Measurements from ENCODE around the gene TOM1L2.

Gene TOM1L2

DNA sequence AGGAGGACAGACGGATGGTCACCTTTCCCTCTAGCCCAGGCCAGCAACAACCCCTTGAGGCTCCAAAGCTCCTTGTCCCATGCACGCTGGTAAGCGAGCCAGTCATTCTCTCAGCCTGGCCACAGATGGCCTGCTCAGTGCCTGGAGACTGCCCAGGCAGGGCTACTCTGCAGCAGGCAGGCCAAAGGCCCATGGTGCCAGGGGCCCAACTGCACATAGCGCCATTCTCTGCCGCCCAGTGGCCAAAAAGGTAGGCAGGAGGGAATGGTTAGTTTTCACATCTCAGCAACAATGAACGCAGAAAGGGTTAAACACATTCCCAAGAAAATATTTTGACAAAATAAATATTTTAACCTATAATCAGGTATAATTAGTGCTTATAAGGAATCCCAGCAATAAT lies 127.7 kb downstream of the TOM1L2 start:
- no peak for FAIRE-seq

DNA sequence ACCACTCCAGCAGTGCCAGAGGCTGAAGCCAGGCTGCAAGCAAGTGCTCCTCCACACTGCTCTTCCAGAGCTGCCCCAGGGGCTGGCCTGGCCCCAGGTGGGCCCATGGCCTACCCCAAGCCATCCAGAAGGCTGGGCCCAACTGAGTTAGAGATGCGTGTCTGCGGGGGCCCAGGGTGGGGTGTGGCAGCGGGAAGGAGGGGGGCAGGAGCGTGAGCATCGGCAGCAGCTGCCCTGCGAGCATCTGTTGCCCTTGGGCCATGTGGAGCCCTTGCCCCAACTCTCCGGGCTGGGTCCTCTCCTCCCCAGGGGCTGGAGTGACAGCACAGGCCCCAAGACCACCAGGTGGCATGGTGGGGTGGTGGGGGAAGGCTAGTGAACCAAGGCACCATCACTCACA lies 128.1 kb downstream of the TOM1L2 start:
- no peak for FAIRE-seq

GRCh38 chr17:17843096-17843495 lies 129.1 kb downstream of the TOM1L2 start:
- no peak for FAIRE-seq

DNA sequence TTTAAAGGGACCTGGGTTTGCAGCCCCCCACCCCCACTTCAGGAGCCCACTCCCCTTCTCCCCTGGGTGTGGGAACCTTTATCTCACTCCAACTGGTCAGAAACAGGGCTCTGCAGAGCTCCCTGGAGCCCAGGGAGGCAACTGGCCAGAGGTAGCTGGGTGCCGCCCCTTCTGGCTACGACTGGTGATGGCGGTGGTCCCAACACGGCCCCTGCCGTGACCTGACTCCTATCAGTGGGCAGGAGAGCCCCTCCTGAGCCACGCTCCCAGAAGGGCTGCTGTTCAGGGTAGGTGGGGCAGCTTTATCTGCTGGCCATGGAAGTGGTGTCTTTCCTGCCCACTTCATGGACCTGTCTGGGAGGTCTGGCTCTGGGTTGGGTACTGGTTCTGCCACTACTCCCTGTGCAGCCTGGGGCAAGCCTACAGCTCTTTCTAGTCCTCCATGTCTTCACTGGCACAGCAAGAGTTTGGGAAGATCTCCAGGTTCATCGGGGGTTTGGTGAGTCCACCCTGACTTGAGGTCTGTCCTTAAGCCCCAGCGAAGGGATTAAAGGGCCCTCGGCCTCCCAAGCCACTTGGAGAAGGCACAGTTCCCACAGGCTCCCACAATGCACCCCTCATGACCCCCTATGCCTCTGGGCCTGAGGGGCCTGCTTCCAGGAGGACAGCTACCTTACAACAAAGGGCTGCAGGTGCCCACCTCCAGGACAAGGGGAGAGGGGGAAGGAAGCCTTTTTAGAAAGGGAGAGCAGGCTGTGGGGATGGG lies 129.9 kb downstream of the TOM1L2 start:
- no peak for FAIRE-seq

DNA sequence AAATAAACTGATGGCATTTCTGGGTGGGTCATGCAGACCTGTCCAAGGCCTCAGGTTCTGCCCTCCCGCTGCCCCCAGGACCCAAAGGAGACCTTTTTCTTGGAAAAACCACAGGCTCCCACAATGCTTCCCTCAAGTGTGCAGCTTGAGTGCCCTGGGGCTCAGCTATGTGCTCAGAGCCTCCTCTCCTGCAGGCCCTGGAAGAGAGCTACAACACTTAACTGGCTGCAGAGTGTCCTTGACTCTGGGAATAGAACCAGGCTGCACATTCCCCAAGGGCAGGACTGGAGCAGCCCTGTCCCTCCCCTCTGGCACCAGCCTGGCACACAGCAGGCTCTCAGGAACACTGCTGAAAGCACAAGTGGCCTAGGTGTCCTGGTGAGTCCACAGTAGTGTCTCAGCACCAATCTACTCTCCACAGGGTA lies 130.6 kb downstream of the TOM1L2 start:
- no peak for FAIRE-seq

- no peak for FAIRE-seq
Observed at GRCh38 chr17:17840751-17841591, 131.2 kb downstream of the TOM1L2 start.

DNA sequence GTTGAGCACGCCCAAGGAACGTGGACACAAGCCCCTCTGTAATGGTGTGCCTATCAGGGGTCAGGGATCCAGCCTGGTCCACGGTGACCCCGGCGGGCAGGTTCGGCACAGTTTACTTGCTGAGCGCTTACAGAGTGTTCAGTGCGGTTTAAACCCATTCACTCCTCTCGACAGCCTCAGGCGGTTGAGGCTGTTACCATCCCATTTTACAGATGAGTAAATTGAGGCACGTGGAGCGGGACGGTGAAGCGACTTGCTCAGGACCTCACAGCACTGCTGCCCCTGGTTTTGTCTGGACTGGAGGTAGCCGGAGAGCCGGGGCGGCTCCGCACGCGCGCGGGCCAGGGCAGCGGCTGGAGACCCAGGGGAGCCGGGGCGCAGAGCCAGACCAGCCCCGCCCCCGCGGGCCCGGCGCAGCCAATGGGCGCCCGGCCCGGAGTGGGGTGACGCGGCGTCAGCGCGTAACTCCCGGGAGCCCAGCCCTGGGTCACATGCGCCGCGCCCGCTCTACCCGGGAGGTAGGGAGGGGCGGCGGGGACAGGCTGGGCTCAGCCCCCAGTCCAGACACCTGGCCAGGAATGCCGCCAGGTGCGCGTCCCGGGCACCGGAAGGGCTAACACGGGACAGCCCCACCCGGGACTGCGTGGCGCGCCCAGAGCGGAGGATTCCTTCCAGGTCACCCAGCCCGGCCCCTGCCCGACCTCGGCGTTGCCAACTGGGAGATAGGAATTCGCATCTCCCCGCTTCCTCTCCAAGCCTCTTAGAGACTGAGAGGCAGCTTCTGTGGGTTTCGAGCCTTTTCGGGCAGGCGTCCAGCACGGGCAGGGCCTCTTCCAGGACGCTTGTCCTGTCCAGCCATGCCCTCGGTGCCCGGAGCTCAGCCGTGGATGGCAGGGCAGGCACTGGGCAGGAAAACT lies 132.2 kb downstream of the TOM1L2 start:
- FAIRE-seq, result no peak

DNA sequence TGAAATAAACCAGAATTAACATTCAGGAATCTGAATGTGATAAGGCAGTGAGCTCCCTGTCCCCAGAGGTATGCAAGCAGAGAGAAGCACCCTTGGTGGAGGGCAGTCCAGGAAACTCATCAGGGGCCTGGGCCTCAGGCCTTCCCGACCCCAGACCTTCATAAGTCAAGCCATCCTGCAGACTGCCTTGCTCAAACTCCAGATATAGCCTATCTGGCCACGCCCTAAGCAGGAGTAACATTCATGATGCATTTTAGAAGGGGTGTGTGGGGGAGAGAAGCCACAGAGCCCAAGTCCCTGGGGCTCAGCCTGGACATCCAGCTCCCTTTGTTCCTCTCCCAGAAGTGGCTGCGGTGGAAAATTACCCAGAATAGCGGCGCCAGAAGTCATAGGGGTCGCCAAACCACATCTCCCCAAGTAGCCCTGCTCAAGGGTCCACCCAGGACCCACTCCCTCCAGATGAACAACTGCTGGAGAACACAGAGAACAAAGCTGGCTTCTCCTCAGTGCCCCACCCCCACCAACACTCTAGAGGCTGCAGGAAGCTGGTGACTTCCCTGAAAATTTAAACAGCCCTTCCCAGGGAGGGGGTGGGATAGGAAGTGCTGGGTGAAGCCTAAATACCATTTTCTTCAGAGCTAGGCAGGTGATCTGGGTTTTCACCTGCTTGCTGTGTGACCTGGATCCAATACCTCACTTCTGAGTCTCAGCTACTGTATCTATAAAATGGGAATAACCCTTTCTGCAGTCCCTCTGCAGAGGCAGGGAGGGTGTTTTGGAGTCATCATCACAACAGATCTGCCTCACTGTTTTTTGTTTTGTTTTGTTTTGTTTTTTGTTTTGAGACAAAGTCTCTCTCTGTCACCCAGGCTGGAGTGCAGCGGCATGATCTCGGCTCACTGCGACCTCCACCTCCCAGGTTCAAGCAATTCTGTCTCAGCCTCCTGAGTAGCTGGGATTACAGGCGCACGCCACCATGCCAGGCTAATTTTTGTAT lies 133.9 kb downstream of the TOM1L2 start:
- no peak for FAIRE-seq

DNA sequence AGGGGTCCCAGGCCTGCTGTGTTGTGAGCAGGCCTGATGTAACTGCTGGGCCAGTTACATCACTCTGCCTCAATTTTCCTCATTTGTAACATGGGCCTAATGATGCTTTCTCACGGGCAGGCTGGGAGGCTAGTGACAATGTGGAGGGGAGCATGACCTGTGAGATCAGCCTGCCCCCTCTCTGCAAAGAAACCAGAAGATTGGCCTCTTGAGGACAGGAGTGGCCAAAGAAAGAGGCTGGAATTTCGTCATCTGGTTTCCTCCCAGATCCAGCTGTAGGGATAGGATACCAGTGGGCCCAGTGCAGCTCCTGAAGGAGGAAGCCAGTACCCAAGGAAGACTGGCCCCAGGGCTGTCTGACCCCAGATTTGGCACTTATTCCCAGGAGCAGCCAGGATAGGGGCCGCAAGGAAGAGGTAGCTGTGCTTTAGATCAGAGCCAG lies 134.8 kb downstream of the TOM1L2 start:
- FAIRE-seq, result no peak

DNA sequence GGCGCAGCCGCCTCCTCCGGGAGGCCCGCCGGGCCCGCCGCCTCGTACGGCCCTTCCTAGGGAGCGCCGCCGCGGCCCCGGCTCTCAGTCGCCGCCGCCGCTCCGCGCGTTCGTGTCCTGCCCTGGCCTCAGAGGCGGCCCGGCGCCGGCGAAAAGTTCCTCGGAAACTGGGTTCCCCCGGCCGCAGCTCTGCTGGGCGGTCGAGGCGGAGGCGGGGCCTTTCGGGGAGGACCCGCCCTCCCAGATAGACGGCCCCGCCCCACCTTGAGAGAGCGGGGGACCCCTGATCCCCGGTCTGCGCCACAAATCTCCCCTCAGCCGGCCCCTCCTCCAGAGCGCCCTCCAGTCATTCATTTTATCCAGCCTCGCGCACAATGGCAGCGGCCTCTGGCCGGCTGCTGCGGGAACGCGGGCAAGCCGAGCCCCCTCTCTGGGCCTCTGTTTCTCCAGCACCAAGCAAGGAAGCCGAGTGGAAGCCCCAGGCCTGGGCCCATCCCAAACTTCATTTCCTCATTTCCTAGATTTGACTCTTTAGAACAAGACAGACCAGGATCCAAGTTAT lies 135.3 kb downstream of the TOM1L2 start, which contains the start of gene SREBF1:
SREBF1 (minus strand) TSS at position 169 of the 562 bp plus-strand sequence. CDS start 169 bp downstream, outside the sequence.
- FAIRE-seq, result no peak

DNA sequence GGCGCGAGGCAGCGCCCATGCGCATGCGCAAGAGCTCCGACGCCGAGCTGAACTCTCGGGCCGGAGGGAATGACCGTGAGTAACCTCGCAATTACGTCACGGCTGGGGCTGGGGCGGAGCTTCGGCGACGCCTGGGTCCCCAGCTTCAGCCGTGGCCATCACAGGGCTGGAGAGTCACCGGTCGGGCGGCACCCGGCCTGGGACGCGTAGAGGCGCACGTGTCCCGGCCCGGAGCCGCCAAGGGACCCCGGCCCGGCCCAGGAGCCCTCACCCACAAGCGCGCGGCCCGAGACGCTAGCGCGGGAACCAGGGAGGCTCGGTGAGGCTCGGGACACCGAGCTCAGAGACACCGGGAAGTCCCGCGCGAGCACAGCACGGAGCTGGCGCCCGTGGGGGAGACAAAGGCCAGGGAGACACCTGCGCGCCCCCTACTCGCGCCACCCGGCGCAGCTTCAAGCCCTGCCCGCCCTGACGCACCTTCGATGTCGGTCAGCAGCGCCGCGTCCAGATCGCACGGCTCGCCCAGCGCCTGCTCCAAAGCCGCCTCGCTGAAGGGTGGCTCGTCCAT lies 135.9 kb downstream of the TOM1L2 start:
- no peak for FAIRE-seq

GRCh38 chr17:17835415-17836249 lies 136.6 kb downstream of the TOM1L2 start:
- no peak for FAIRE-seq

DNA sequence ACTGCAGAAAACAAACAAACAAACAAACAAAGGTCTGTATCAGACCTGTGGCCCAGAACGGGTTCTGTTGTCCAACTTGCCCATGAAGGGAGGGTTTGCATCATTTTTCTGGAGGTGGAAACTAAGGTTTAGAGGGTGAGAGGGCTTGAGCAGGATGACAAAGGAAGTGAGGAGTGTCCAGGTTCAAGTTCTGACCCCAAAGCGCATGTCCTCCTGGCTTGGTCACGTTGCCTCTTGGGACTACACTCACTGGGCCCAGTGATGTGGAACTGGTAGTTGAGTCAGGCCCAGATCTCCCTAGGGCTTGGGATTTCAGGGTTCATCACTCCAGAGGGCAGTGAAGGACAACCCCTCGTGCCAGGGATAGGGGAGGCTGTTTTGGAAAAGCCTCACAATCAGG lies 137.2 kb downstream of the TOM1L2 start:
- no peak for FAIRE-seq

GRCh38 chr17:17833658-17834357 lies 138.4 kb downstream of the TOM1L2 start:
- no peak for FAIRE-seq

GRCh38 chr17:17832032-17832363 lies 140.2 kb downstream of the TOM1L2 start:
- FAIRE-seq, result no peak

- no peak for FAIRE-seq
Observed at GRCh38 chr17:17831208-17832031, 140.8 kb downstream of the TOM1L2 start.

- FAIRE-seq, result no peak
Observed at GRCh38 chr17:17830740-17831207, 141.4 kb downstream of the TOM1L2 start.

DNA sequence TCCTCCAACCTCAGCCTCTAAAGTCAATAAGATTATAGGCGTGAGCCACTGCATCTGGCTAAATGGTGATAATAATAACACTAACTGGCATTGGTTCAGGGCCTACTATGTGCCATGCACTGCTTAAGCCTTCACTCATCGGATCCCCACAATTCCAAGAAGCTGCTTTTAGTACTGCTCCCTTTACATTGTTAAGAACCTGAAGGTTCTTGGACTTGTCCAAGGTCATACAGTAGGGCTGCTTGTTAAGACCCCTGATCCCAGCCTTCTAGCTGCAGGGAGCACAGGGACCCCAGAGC lies 142.0 kb downstream of the TOM1L2 start:
- no peak for FAIRE-seq

Data from endometrium (tissue), 2 donors.